Activated CD4-positive, alpha-beta T cell treated with anti-CD3 and anti-CD28 coated beads, Interleukin-2, amount 50 U/mL, for 16 hours (primary cell): Measurements from ENCODE around the gene CHPT1.
A peak's percentile ranks its signal among the peaks of the same experiment; 100 is the strongest.

Experiments
- DNase-seq: peaks from one replicate; pipeline ENCODE4 v3.0.0-alpha.2; 2020

CHPT1 gene

DNA sequence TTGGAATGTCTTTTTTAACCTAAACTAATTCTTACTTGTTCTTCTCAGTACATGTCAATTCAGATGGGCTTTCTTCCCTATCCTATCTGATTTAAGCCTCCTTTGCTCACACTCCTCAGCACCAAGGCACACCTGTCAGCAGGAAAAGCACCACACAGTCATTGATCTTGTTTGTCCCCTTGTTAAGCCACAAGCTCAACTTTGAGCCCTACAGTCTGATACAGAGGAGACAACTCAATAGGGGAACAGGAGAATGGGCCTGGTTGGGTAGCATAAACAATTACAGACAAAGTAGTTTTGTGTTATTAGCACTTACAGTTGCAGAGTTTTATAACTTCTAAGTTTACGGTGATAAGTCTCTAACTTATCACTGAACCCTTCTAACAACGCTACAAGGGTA lies 71.3 kb downstream of the CHPT1 start:
- no peak for DNase-seq

GRCh38 chr12:101769865-101770264 lies 72.4 kb downstream of the CHPT1 start:
- DNase-seq, result no peak

GRCh38 chr12:101772012-101772775 lies 74.8 kb downstream of the CHPT1 start:
- DNase-seq, result peak; percentile 52

- DNase-seq, result peak; percentile 78
Observed at GRCh38 chr12:101773650-101774162, 76.3 kb downstream of the CHPT1 start.

DNA sequence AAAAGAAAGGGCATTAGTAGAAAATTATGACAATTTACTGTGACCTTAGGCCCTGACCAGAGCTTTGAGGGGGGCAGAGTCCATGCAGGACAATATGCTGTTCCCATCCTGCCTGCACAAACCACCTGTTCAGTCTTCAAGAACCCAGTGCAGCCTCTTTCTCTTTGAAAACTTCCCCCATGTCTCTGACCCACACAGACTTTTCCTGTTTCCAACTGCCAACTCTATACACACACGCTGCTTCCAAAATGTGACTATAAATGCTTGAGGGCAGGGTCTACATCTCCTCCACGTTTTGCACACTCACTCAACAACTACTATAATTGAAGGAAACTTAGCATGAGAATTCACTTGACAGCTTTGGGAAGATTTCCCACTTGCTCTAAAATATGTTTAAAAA lies 78.4 kb downstream of the CHPT1 start:
- DNase-seq, result no peak

DNA sequence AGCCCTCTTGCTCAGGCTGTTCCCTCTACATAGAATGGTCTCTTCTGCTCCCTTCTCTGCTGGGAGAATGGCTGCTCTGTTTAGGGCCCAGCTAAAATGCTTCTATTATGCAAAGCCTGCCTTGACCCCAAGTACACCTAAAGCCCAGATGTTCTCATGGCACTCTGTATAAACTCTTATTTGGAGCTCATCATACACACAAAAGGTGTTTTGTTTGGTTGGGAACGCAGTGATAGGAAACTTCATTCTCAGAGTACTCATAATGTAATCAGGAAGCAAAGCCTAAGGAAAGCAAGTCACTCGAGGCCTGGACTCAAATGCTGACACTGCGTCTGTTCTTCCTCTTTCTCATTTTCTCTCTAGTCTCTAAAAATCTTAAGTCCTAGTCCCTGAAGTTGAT lies 80.0 kb downstream of the CHPT1 start:
- no peak for DNase-seq

- DNase-seq, result no peak
Observed at GRCh38 chr12:101777978-101778377, 80.5 kb downstream of the CHPT1 start.
